Vagina (tissue), 2 donors: ENCODE measurements around the gene DPYSL3.

Experiments
- POLR2A ChIP-seq, 2 donors: fragments of 450-650 bp; IDR thresholded peaks; one replicate each; pipeline ENCODE4 v1.6.1; 2017; ENCODE audit warnings: antibody characterized with exemption in 2 of 2, mild to moderate bottlenecking in 2 of 2, moderate library complexity in 2 of 2
- TF ChIP-seq, protein P1 (sequence below), 3 experiments: fragments of 450-650 bp in 2 of 3; fragments of 200-600 bp in 1 of 3; sonication (generic) in 1 of 3; IDR thresholded peaks; one replicate each; pipeline ENCODE4 v1.5.1; 2017 to 2019; ENCODE audit warnings: antibody characterized with exemption in 3 of 3, mild to moderate bottlenecking in 2 of 3, moderate library complexity in 2 of 3

DNA sequence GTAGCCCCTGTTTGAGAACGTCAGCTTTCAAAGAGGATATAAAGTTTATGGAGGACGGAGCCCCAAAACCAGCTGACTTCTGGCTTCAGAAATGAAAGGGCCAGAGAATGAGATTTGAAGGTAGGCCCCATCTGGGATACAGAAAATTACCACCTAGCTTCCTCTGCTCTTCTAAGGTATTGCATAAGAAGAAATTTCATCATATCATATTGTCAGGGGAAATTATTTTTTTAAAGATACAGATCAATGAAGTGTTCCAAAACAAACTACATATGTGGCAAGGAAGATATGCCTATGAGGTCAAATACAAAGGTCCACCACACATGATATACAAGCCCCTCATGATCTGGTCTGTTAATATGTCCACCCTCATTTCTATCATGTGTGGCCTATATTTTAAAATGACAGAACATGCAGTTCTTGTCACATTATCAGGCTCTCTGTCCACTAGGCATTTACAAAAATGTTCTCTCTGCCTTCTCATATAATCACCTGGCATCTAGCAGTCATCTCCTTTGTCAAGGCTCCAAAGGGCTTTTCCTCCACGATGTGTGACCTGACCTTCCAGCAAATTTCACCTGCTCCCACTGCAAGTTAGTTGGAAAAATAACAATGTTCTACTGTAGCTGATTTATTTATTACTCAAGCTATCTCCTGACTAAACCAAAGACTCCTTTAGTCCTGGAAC lies 83.1 kb downstream of the DPYSL3 start:
- TF ChIP-seq, protein P1, sequence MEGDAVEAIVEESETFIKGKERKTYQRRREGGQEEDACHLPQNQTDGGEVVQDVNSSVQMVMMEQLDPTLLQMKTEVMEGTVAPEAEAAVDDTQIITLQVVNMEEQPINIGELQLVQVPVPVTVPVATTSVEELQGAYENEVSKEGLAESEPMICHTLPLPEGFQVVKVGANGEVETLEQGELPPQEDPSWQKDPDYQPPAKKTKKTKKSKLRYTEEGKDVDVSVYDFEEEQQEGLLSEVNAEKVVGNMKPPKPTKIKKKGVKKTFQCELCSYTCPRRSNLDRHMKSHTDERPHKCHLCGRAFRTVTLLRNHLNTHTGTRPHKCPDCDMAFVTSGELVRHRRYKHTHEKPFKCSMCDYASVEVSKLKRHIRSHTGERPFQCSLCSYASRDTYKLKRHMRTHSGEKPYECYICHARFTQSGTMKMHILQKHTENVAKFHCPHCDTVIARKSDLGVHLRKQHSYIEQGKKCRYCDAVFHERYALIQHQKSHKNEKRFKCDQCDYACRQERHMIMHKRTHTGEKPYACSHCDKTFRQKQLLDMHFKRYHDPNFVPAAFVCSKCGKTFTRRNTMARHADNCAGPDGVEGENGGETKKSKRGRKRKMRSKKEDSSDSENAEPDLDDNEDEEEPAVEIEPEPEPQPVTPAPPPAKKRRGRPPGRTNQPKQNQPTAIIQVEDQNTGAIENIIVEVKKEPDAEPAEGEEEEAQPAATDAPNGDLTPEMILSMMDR (IDR thresholded peaks at IDR 0.05): no peak
- no peak for TF ChIP-seq POLR2A (IDR thresholded peaks at IDR 0.05)
